ENCODE data around the gene TUSC2.

The TUSC2 gene

DNA sequence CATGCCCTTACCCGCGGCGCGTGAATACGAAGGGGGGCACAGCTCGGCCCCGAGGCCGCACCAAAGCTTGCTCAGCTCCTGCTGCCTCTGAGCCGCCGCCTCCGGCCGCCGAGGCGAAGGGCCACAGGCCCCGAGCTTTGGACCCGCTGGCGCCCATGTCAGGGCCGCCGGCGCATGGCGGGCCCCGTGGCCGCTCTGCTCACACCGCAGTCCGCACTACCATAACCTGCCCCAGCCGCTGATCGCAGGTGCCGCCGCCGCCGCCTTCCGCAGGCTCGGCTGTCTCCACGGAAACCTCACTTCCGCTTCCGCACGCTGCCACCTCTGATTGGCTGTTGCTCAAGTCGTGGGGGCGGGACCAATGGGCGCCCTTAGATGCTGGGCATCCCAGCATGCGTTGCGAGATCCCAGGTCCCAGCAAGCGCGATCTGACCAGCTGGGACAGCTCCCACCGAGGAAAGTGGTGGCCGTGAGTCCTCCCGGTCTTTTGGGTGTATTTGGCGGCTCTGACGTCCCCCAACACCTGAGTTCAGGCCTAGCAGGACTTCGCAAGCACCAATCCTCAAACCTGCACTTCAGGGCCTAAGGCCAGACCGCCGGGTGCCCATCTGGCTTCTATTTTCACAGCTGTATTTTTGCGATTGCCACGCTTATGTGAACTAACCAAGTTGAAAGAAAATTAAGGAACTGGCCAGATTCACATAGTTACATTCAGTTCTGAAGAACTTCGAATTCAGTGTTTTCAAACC is at the start of gene TUSC2:
TUSC2 (minus strand) TSS at position 281 of the 749 bp plus-strand sequence; CDS start at position 157, 124 bp downstream.
- DNase-seq: peak; percentile 92 to 93

DNA sequence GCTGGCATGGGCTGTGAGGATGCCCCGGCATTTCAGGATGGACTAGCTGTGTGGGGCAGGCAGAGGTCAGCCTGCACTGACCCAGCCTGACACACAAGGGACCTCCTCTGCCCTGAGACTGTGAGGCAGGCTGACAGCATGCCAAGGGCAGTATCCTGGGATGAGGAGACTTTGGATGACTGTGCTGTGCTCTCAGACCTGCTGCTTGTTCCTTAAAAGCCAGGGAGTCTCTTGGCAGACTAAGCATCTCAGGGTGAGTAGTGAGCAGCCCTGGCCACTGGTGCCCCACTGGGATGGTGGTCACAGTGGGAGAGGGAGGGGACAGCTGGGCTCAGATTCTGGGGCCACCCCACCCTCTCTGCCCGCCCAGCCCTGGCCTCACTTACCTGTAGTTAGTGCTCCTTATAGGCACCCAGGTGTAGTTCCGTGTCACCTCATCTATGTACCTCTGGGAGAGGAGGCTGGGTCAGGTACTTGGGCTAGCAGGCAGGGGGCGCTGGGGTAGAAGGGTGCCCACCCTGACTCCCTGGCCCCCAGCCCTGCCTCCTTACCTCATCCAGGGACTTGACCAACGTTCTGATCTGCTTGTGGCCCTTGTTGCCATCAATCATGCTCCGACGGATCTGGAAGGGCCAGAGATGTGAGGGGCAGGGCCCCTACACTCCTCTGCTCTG is 47.4 kb upstream of the TUSC2 start:
- DNase-seq: no peak

DNA sequence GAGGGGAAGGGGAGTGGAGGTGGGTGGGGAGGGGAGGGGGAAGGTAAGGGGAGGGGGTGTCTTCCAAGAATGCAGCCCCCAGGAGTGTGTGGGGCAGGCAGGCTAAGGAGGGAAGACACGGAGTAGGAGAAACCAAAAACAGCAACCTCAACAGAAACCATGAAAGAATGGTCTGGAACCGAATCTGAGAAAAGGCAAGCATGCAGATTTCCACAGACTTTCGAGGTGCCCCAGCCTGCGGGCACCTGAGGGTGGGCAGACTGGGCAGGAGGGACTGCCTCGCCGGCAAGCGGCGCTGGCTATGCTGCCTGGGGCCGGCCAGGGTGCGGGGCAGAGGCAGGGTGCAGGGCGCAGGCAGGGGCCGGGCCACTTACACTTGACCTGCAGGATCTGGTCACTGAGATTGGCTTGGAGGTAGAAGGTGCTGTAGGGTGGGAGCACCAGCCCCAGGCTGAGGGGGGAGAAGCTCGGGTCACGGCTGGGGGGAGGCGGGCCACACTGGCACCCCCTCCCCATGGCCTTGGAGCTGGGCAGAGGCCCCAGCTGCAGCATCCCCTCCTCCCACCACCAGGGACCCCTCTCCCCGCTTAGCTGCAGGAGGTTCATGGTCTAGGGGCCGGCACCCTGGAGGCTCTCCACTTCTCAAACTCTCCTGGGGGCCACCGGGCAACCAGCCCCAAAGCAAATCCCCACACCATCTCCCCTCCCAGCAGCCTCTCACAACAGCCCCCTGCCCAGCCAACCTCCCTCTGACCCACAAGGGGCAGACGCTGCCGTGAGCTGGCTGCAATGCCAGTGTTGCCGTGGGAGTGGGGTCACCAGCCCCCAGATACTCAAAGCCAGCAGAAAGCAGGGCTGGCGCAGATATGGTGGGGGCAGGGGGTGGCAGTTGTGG is 46.6 kb upstream of the TUSC2 start:
- no peak for DNase-seq

DNA sequence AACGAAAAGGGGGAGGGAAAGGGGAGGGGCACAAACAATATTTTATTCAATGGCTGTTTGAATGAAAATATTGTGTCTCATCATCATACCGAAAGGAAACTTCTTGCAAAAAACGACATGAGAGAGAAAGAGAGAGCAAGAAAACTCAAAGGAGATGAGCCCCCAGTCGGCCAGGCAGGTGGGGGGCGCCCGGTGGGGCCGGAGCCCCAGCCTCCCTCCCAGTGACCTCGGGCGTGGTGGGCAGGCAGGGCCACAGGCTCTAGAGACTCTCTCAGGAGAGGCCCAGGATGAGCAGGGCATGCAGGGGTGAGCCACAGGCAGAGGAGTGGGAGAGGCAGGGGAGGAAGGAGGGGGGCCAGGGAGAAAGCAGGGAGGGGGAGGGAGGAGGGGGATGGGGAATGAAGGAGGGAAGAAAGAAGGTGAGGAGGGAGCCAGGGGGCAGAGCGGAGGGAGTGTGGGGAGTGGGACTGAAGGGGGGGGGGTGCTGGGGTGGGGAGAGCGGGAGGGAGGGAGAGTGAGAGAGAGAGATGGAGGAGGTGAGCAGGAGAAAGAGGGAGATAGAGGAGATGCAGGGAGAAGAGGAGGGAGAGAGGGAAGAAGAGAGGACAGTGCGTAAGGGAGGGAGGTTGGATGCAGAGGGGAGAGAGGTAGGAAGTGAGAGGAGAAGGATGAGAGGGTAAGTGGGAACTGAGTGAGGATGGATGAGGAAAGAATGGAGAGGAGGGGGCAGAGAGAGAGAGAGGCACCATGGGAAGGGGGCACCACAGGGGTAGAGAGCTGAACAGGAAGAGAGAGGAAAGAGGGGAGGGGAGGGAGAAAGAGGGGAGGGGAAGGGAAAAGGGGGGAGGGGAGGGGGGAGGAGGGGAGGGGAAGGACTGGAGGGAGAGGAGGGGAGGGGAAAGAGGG is 45.4 kb upstream of the TUSC2 start:
- no peak for DNase-seq

GRCh38 chr3:50372349-50372748 is 44.3 kb upstream of the TUSC2 start:
- no peak for DNase-seq

DNA sequence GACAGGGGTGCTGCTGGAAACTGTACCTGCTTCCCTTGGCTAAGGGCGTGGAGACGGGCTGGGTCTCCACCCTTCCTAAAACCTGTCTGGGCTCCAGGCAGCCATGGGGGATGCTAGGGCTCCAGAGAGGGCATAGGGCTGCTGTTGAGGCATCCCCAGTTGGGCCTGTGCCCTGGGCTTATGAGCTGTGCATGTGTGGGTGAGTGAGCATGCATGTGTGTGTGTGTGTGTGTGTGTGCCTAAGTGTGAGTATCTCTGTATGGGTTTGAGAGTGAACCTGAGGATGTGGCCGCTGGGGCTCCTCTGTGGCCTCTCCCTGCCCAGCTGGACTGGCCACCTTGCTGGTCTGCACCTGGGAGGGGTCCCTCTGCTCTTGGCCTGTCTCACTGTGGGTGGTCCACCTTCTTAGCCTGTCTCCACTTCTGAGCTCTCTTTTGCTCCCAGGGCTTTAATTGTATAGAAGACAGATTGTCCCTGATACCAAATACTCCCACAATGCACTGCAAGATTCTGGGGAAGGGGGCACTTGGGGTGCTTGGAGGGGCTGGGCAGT is 43.2 kb upstream of the TUSC2 start:
- DNase-seq: no peak

DNA sequence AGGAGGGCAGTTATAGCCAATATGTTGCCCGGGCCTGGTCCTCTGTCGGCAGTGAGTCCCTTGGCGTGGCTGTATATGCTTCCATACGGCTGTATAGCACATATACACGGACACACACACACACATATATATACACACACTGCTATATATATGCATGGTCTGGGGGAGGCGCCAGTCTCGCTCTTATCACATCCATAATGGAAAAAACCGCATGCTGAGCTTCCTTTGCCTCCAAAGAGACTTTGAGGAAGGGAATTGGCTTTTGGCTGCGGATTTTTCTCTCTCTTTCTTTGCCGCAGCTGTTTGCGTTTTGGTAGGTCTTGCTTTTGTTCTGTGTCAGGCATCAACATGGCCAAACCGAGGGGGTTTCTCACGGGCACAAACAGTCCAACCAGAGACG is 42.6 kb upstream of the TUSC2 start:
- no peak for DNase-seq

- DNase-seq: no peak
Observed at GRCh38 chr3:50369012-50369670, 41.1 kb upstream of the TUSC2 start.

DNA sequence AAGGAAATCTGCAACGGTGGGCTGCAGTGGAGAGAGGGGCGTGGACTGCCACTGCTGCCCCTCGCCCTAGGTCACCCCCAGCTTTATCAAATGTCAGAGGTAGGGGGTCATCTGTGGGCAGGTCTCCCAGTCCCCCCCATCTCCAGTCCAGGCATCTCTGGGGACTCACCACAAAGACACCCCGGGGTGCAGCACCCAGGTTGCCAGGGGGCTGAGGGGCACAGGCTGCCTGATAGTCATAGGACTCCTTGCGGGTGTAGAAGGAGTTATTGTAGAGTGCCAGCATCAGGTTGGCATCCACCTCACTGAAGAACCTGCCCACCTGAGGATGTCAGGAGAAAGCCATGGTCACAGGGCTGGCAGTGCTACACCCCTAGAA is 37.8 kb upstream of the TUSC2 start:
- no peak for DNase-seq

DNA sequence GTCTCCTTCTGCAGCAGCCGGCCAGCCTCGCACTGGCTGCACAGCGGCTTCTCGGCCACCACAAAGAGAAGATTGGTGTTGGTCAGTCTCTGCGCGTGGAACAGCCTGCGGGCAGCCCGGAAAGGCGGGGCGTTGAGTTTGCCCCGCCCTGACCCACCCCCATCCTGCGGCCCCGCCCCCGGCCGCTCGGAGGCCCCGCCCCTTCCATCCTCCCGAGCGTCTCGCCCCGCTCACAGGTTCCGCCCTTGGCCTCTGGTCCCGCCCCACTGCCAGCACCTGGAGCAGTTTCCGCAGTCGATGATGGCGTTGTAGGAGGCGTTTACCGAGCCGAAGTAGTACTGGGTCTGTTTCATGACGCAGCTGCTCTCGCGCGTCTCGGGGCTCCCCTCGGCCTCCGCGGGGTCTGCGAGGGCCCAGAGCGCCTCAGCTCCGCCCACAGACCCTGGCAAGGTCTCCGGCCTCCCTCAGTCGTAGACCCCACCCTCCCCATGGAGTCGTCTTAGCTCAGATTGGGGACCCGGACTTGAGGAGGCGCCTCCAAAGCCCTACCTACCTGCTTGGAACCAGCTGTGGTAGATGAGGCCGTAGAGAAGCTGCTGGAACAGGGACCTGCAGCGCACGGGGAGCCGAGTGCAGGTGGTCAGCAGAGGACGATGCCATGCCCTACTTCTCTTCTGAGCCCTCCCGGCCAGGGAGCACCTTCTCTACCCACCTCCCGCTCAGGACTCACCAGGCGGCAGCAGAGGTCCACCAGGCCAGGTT is 37.2 kb upstream of the TUSC2 start:
- peak; percentile 94 to 95 for DNase-seq

- no peak for DNase-seq
Observed at GRCh38 chr3:50364573-50365079, 36.6 kb upstream of the TUSC2 start.

DNA sequence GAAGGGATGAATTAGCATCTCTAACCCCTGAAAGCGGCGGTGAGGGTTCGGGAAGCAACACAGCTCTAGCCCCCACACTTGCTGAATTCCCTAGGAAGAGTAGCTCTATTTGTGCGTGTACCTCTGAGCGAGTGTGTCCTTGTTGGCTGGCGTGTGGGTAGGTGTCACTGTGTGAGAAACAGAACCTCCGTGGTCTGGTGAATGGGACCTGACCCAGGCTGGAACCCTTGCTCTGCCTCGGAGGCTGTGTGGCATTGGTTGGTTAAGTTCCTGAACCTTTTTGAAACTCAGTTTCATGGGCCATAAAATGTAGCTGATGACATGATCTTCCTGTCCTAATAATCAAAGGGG is 31.7 kb upstream of the TUSC2 start:
- no peak for DNase-seq

- DNase-seq: peak; percentile 92 to 93
Observed at GRCh38 chr3:50358911-50359759, 31.1 kb upstream of the TUSC2 start, which contains the start of gene TMEM115. TMEM115 (minus strand) TSS chr3:50359521; CDS start chr3:50359063, 458 bp downstream.

GRCh38 chr3:50358355-50358910 is 30.4 kb upstream of the TUSC2 start:
- no peak for DNase-seq

GRCh38 chr3:50357481-50357880 is 29.5 kb upstream of the TUSC2 start:
- DNase-seq: no peak

DNA sequence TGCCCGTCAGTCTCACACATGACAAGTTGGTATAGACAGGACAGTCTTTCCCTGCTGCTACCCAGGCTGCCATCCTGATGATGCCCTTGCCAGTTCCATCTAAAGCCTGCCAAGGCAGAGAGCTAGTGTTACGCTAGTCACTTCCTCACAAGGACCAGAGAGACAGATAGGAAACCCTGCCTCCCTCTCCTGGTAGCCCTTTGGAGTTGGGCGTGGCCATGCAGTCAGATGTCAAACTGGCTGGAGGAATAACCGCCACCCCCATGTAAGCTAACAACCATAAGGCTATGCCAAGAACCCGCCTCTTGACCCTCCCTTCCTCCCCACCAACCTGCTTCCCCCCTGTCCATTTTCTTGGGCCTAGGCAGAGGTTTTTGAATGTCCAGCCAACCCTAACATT is 28.5 kb upstream of the TUSC2 start:
- no peak for DNase-seq

GRCh38 chr3:50355829-50356552 is 28.0 kb upstream of the TUSC2 start:
- DNase-seq: no peak

GRCh38 chr3:50354850-50355249 is 26.8 kb upstream of the TUSC2 start:
- DNase-seq: no peak

All from activated CD4-positive, alpha-beta T cell treated with anti-CD3 and anti-CD28 coated beads, Interleukin-2, amount 50 U/mL, for 4 hours (primary cell).